ENCODE measurements around the gene SLC2A4RG.
"Not testable (repeated sequence)": the region's sequence is repeated elsewhere in the genome, so short reads cannot be mapped to it uniquely, and the experiment has no call there.

Gene SLC2A4RG

DNA sequence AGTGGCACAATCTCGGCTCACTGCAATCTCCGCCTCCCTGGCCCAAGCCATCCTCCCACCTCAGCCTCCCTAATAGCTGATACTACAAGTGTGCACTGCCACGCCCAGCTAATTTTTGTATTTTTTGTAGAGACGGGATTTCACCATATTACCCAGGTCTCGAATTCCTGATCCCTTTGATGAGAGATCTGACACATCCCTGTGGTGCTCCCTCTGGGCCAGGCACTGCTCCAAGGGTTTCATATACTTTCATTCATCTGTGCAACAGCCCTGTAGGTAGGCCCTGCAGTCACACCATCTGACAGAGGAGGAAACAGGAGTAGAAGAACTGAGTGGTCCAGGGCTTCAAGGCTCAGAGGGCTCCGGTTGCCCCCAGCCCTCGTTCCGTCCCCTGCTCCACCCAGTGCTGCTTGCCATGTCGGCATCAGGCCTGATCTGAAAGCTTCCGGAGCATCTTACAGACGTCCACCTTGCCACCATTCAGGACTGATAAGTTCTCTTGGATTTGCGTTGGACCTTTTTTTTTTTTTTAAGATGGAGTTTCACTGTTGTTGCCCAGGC is 28.4 kb upstream of the SLC2A4RG start:
- TF ChIP-seq, protein P1, sequence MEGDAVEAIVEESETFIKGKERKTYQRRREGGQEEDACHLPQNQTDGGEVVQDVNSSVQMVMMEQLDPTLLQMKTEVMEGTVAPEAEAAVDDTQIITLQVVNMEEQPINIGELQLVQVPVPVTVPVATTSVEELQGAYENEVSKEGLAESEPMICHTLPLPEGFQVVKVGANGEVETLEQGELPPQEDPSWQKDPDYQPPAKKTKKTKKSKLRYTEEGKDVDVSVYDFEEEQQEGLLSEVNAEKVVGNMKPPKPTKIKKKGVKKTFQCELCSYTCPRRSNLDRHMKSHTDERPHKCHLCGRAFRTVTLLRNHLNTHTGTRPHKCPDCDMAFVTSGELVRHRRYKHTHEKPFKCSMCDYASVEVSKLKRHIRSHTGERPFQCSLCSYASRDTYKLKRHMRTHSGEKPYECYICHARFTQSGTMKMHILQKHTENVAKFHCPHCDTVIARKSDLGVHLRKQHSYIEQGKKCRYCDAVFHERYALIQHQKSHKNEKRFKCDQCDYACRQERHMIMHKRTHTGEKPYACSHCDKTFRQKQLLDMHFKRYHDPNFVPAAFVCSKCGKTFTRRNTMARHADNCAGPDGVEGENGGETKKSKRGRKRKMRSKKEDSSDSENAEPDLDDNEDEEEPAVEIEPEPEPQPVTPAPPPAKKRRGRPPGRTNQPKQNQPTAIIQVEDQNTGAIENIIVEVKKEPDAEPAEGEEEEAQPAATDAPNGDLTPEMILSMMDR (IDR thresholded peaks at IDR 0.05; ENCODE audit: low read depth, low read length, missing control alignments), result no peak
- H3K4me3 ChIP-seq (ENCODE audit: low read depth, low read length), result no peak overlapping the region
- DNase-seq (ENCODE audit: low read depth), result no peak

DNA sequence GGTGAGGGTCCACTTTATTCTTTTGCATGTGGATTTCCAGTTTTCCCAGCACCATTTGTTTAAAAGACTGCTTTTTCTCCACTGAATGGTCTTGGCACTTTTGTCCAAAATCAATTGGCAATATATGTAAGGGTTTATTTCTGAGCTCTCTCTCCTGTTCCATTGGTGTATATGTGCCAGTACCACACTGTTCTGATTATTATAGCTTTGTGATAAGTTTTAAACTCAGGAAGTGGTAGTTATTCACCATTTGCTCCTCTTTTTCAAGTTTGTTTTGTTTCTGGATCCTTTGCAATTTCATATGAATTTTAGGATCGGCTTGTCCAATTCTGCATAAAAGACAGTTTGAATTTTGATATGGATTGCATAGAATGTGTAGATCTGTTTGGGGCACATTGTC is 27.4 kb upstream of the SLC2A4RG start:
- TF ChIP-seq, protein P1 (IDR thresholded peaks at IDR 0.05; ENCODE audit: low read depth, low read length, missing control alignments), result no peak
- no peak overlapping the region for H3K4me3 ChIP-seq (ENCODE audit: low read depth, low read length)
- DNase-seq (ENCODE audit: low read depth), result no peak

DNA sequence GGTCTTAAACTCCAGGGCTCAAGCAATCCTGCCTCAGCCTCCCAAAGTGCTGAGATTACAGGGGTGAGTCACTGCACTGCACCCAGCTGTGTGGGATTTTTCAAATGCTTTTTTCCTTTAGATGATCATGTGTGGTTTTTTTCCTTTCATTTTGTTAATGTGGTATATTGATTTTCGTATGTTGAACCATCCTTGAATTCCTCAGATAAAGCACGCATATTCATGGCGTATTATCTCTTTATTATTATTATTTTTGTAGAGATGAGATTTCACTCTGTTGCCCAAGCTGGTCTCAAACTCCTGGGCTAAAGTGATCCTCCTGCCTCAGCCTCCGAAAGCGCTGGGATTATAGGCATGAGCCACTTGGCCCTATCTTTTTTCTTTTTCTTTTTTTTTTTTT is 24.7 kb upstream of the SLC2A4RG start:
- H3K4me3 ChIP-seq (ENCODE audit: low read depth, low read length), result no peak overlapping the region
- TF ChIP-seq, protein P1 (IDR thresholded peaks at IDR 0.05; ENCODE audit: low read depth, low read length, missing control alignments), result no peak
- no peak for DNase-seq (ENCODE audit: low read depth)

DNA sequence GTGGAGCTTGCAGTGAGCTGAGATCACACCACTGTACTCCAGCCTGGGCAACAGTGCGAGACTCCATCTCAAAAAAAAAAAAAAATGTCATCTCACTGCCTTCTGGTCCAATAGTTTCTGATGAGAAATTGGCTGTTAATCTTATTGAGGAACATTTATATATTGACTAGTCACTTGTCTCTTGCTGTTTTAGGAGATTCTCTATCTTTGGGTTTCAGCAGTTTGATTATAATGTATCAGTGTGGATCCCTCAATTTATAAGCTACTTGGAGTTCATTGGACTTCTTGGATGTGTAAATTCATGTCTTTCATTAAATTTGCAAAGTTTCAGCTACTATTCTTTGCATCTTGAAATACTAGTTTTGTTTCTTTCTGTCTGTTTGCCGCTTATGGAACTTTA is 20.6 kb upstream of the SLC2A4RG start:
- H3K4me3 ChIP-seq (ENCODE audit: low read depth, low read length), result no peak overlapping the region
- TF ChIP-seq, protein P1 (IDR thresholded peaks at IDR 0.05; ENCODE audit: low read depth, low read length, missing control alignments), result no peak
- DNase-seq (ENCODE audit: low read depth), result no peak

DNA sequence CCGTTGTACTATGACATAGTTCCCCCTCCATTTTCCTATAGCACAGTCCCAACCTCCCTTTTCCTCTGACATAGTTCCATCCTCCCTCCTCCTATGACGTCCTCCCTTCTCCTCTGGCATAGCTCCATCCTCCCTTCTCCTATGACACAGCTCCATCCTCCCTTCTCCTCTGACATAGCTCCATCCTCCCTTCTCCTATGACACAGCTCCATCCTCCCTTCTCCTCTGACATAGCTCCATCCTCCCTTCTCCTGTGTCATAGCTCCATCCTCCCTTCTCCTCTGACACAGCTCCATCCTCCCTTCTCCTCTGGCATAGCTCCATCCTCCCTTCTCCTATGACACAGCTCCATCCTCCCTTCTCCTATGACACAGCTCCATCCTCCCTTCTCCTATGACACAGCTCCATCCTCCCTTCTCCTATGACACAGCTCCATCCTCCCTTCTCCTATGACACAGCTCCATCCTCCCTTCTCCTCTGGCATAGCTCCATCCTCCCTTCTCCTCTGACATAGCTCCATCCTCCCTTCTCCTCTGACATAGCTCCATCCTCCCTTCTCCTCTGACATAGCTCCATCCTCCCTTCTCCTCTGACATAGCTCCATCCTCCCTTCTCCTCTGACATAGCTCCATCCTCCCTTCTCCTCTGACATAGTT is 16.5 kb upstream of the SLC2A4RG start:
- DNase-seq (ENCODE audit: low read depth), result not testable (repeated sequence)

DNA sequence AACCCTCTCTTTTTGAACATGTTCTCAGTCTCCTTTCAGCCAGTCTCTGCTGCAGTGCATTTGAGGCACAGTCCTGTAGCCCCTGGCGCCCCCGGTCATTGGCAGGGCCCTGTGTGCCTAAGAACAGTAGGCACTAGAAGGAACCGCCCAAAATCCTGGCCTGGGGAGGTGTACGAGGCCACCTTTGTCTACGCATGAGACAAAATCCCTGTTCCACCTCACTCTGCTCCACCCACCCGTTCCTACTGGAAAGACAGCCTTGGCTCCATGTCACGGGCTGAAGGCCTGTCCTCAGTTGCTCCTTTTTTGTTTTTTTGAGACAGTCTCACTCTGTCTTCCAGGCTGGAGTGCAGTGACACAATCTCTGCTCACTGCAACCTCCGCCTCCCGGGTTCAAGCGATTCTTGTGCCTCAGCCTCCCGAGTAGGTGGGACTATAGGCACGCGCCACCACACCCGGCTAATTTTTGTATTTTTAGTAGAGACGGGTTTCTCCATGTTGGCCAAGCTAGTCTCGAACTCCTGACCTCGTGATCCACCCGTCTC is 9.3 kb upstream of the SLC2A4RG start:
- not testable (repeated sequence) for DNase-seq (ENCODE audit: low read depth); H3K4me3 ChIP-seq (ENCODE audit: low read depth, low read length)

More for the DNA sequence above, 16.5 kb upstream of the SLC2A4RG start:
- H3K4me3 ChIP-seq (ENCODE audit: low read depth, low read length), result not testable (repeated sequence)

DNA sequence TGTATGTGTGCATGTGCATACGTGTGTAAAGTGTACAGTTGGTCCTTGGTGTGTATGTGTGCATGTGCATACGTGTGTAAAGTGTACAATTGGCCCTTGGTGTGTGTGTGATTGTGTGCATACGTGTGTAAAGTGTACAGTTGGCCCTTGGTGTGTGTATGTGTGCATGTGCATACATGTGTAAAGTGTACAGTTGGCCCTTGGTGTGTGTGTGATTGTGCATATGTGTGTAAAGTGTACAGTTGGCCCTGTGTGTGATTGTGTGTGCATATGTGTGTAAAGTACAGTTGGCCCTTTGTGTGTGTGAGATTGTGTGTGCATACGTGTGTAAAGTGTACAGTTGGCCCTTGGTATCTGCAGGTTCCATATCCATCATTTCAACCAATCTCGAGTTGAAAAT is 8.2 kb upstream of the SLC2A4RG start:
- no peak for DNase-seq (ENCODE audit: low read depth)
- H3K4me3 ChIP-seq (ENCODE audit: low read depth, low read length), result peak overlapping the region; percentile 4; the same call in 1 of the 2 replicates
- TF ChIP-seq, protein P1 (IDR thresholded peaks at IDR 0.05; ENCODE audit: low read depth, low read length, missing control alignments), result no peak
